Activated CD8-positive, alpha-beta T cell treated with anti-CD3 and anti-CD28 coated beads for 36 hours (primary cell): ENCODE data around the gene RAE1. TPM values are rescaled to one million over a fixed set of nuclear protein-coding genes. Genes with fewer than 3 reads are reported as not detected.

Experiments
- ATAC-seq: fragments of 200-7000 bp; cut with Tn5 transposase; one replicate; pipeline ENCODE4 v1.10.0; 2021; ENCODE audit warnings: mild to moderate bottlenecking, moderate library complexity
- CTCF ChIA-PET: fragments of 350-600 bp; sonication (Branson Sonifier 250); formaldehyde crosslinking; loops from one replicate; lab custom pipeline; 2021; ENCODE audit warnings: antibody characterized with exemption; lab: Charles Lee
- POLR2A ChIA-PET: fragments of 350-600 bp; sonication (Branson Sonifier 250); formaldehyde crosslinking; loops from one replicate; lab custom pipeline; 2021; ENCODE audit warnings: antibody characterized with exemption; lab: Charles Lee
- DNase-seq: peaks from one replicate; pipeline ENCODE4 v3.0.0-alpha.2; 2020
- H3K27ac Mint-ChIP-seq: one replicate; pipeline ENCODE4 v1.8.0; 2021; ENCODE audit warnings: mild to moderate bottlenecking, mixed read lengths
- H3K27me3 Mint-ChIP-seq: one replicate; pipeline ENCODE4 v1.8.0; 2021; ENCODE audit warnings: mixed read lengths
- H3K36me3 Mint-ChIP-seq: one replicate; pipeline ENCODE4 v1.8.0; 2021; ENCODE audit warnings: low read depth, mixed read lengths
- H3K4me1 Mint-ChIP-seq: one replicate; pipeline ENCODE4 v1.8.0; 2021; ENCODE audit warnings: low read depth, mixed read lengths
- H3K4me3 Mint-ChIP-seq: one replicate; pipeline ENCODE4 v1.8.0; 2021; ENCODE audit warnings: mild to moderate bottlenecking, moderate library complexity, mixed read lengths
- H3K9me3 Mint-ChIP-seq: one replicate; pipeline ENCODE4 v1.8.0; 2021; ENCODE audit warnings: mixed read lengths
- CTCF ChIP-seq: fragments of 200-600 bp; IDR thresholded peaks from one replicate; pipeline ENCODE4 v1.8.0; 2022; ENCODE audit warnings: antibody characterized with exemption, mild to moderate bottlenecking
- intact Hi-C: fragments of 100-400 bp; cut with micrococcal nuclease; formaldehyde crosslinking; loops from one replicate; pipeline ENCODE4 v1.10.0; 2022
- total RNA-seq, 2 experiments: library from RNA; stranded (reverse); gene quantifications; one replicate each; pipeline ENCODE4 v1.2.3, GENCODE V29; 2021

RAE1 gene
- total RNA-seq, 2 experiments from 2014 or later, result 41.1 to 42.9 TPM

DNA sequence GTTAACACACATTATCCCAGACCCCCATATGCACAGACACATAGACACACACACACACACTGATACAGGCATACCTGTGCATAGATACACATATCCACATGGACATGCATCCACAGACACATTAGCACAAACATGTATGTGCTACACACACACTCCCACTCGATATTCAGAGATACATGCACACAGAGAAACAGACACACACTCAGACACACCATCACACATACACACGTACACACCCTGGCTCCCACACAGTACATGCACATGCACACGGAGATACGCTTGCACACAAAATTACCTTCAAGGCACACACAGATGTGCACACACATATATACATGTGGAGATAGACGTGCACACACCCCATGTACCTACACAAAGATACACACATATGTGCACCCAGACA, 59.9 kb downstream of the RAE1 start:
- Mint-ChIP-seq H3K4me3 (no peak overlapping the region), H3K27me3 (no peaks in the 10 kb centered on the region), H3K36me3 (peaks cover 17% of the 10 kb centered on the region), H3K27ac (no peak overlapping the region), H3K9me3 (no peaks in the 10 kb centered on the region), H3K4me1 (peaks cover 9% of the 10 kb centered on the region)
- CTCF ChIA-PET, result no interaction called here
- intact Hi-C loops, result no loop called here
- DNase-seq (no peak), ATAC-seq (no peak)
- POLR2A ChIA-PET, result interaction anchor here (1.5 to 2.0 kb wide), 2 partner anchors 12 to 63 kb away, joined by 3 to 6 read pairs; no protein-coding TSS in a partner anchor
- no peak for TF ChIP-seq CTCF

GRCh38 chr20:57411406-57412283, 60.6 kb downstream of the RAE1 start:
- Mint-ChIP-seq H3K4me3 (no peak overlapping the region), H3K27me3 (no peaks in the 10 kb centered on the region), H3K27ac (no peak overlapping the region), H3K9me3 (no peaks in the 10 kb centered on the region), H3K4me1 (peaks cover 9% of the 10 kb centered on the region), H3K36me3 (peaks cover 17% of the 10 kb centered on the region)
- no peak for ATAC-seq
- CTCF ChIA-PET, result interaction anchor here (1.2 to 1.3 kb wide), 2 partner anchors 8 to 11 kb away, joined by 3 to 4 read pairs; no protein-coding TSS in a partner anchor
- POLR2A ChIA-PET, result interaction anchor here (1.1 to 2.7 kb wide), 7 partner anchors 8 to 67 kb away, joined by 3 to 14 read pairs (median 4); no protein-coding TSS in a partner anchor
- intact Hi-C loops, result no loop called here
- TF ChIP-seq CTCF, result no peak
- no peak for DNase-seq

DNA sequence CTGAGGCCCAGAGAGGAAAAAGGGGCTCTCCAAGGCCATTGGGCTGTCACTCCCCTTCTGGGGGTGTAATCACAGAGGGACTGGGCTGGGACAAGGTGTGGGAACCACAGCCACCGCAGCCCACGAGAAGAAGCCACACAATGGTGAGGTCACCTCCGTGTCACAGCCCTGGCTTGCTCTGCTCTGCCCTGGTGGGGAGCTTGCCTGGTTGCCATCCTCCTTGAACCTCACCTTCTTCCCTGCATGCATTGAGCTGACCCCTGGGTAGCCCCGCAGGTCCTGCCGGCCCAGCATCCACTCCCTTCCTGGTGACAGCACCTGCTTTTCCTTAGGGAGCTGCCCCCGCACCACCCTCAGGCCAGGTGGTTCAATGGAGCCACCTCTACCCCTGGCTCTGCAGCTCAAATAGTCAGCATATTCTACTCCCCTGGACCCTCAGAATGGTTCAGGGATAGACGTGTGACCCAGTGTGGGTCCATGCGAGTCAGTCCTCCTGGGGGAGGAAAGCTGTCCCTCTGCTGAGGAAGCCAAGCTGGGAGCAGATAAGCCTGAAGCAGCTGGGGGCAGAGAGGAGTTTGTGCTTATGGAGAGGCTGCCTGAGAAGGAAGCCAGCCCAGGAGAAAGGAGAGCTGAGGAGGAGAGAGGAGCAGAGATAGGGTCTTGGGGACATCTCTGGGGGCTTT, 61.4 kb downstream of the RAE1 start:
- Mint-ChIP-seq H3K36me3 (peaks cover 10% of the 10 kb centered on the region), H3K9me3 (no peaks in the 10 kb centered on the region), H3K27ac (no peak overlapping the region), H3K27me3 (no peaks in the 10 kb centered on the region), H3K4me3 (no peak overlapping the region), H3K4me1 (peaks cover 9% of the 10 kb centered on the region)
- POLR2A ChIA-PET, result interaction anchor here (0.8 to 2.7 kb wide), 11 partner anchors 9 to 207 kb away, joined by 3 to 14 read pairs (median 4); no protein-coding TSS in a partner anchor
- peak; percentile 63 for ATAC-seq
- DNase-seq, result peak; percentile 61
- CTCF ChIA-PET, result interaction anchor here (0.8 to 1.6 kb wide), 4 partner anchors 9 to 25 kb away, joined by 3 to 7 read pairs (median 4); no protein-coding TSS in a partner anchor
- TF ChIP-seq CTCF, result no peak
- intact Hi-C loops, result no loop called here

DNA sequence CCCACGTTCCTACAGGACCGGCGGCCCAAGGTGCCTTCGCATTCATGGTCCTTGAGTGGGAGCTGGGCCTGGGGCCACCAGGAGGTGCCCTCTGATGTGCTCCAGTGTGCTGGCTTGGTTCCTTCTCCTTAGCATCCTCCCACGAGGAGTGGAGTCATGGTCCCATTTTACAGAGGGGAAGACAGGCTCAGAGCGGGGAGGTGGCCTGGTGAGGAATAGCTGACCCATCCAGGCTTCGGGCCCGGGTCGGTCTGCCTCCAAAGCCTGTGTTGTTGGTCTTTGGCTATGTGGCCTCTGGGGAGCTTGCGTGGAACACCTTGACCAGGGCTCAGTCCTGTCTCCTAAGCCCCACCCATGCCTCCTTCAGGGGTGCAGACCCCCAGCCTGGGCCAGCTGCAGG, 62.9 kb downstream of the RAE1 start:
- Mint-ChIP-seq H3K4me1 (peaks cover 9% of the 10 kb centered on the region), H3K27me3 (no peaks in the 10 kb centered on the region), H3K36me3 (no peaks in the 10 kb centered on the region), H3K9me3 (no peaks in the 10 kb centered on the region), H3K27ac (no peak overlapping the region), H3K4me3 (no peak overlapping the region)
- CTCF ChIA-PET, result interaction anchor here (1.6 kb wide), 1 partner anchor 15 kb away, joined by 7 read pairs; no protein-coding TSS in a partner anchor
- intact Hi-C loops, result no loop called here
- DNase-seq (no peak), ATAC-seq (no peak)
- POLR2A ChIA-PET, result interaction anchor here (0.9 to 2.7 kb wide), 5 partner anchors 10 to 33 kb away, joined by 3 to 14 read pairs (median 7); no protein-coding TSS in a partner anchor
- no peak for TF ChIP-seq CTCF
